CD8-positive, alpha-beta memory T cell (primary cell): Measurements from ENCODE around the gene REG1A. TPM values are rescaled to one million over a fixed set of nuclear protein-coding genes. Genes with fewer than 3 reads are reported as not detected.

Source experiments
- CTCF ChIA-PET: fragments of 350-600 bp; sonication (Branson Sonifier 250); formaldehyde crosslinking; loops from one replicate; lab custom pipeline; 2021; ENCODE audit warnings: antibody characterized with exemption; lab: Charles Lee
- POLR2A ChIA-PET: fragments of 350-600 bp; sonication (Branson Sonifier 250); formaldehyde crosslinking; loops from one replicate; lab custom pipeline; 2021; ENCODE audit warnings: antibody characterized with exemption; lab: Charles Lee
- DNase-seq, 5 donors: peaks; one replicate each; pipeline versions ENCODE4 v3.0.0 to v3.0.0-alpha.2; 2020 to 2022; ENCODE audit warnings: mixed read lengths in 1 of 5
- H3K27ac ChIP-seq: one replicate; pipeline ENCODE4 v1.7.0; 2013; ENCODE audit warnings: low read depth, mild to moderate bottlenecking, low read length, moderate library complexity
- H3K27me3 ChIP-seq: 2 replicates; pipeline ENCODE4 v1.7.0; 2013; ENCODE audit warnings: low read length, mild to moderate bottlenecking; ENCODE audit not compliant: insufficient read depth, poor library complexity, severe bottlenecking
- H3K36me3 ChIP-seq: 2 replicates; pipeline ENCODE4 v1.7.0; 2013; ENCODE audit warnings: mild to moderate bottlenecking, low read length, moderate library complexity; ENCODE audit not compliant: insufficient read depth
- H3K4me1 ChIP-seq: 2 replicates; pipeline ENCODE4 v1.7.0; 2013; ENCODE audit warnings: mild to moderate bottlenecking, low read length, moderate library complexity; ENCODE audit not compliant: insufficient read depth
- H3K4me3 ChIP-seq: 2 replicates; pipeline ENCODE4 v1.7.0; 2013; ENCODE audit warnings: mild to moderate bottlenecking, low read length
- H3K9me3 ChIP-seq: 2 replicates; pipeline ENCODE4 v1.7.0; 2013; ENCODE audit warnings: mild to moderate bottlenecking, low read length
- H3K27ac Mint-ChIP-seq, 8 donors: one replicate each; pipeline ENCODE4 v1.8.0; 2020 to 2021; ENCODE audit warnings: mixed read lengths in 8 of 8, mild to moderate bottlenecking in 6 of 8, inconsistent platforms in 3 of 8, moderate library complexity in 3 of 8
- H3K27me3 Mint-ChIP-seq, 2 donors: one replicate each; pipeline ENCODE4 v1.8.0; 2020 to 2021; ENCODE audit warnings: mixed read lengths in 2 of 2, mild to moderate bottlenecking in 1 of 2, moderate library complexity in 1 of 2
- H3K36me3 Mint-ChIP-seq, 3 donors: one replicate each; pipeline ENCODE4 v1.8.0; 2020 to 2021; ENCODE audit warnings: mixed read lengths in 3 of 3, inconsistent platforms in 1 of 3, mild to moderate bottlenecking in 1 of 3
- H3K4me1 Mint-ChIP-seq, 3 donors: one replicate each; pipeline ENCODE4 v1.8.0; 2020 to 2021; ENCODE audit warnings: mixed read lengths in 3 of 3, inconsistent platforms in 1 of 3, mild to moderate bottlenecking in 1 of 3
- H3K4me3 Mint-ChIP-seq, 7 donors: one replicate each; pipeline ENCODE4 v1.8.0; 2020 to 2021; ENCODE audit warnings: mixed read lengths in 7 of 7, mild to moderate bottlenecking in 6 of 7, moderate library complexity in 4 of 7, inconsistent platforms in 2 of 7
- H3K9me3 Mint-ChIP-seq, 5 donors: one replicate each; pipeline ENCODE4 v1.8.0; 2020 to 2022; ENCODE audit warnings: mixed read lengths in 5 of 5, mild to moderate bottlenecking in 3 of 5, moderate library complexity in 2 of 5, inconsistent platforms in 1 of 5
- polyA plus RNA-seq: library from polyadenylated mRNA; unstranded; fragments of 300-500 nt; fragmentation: Illumina TruSeq; gene quantifications from one replicate; pipeline ENCODE4 v1.2.3, GENCODE V29; 2021
- total RNA-seq, 2 experiments: library from RNA; stranded (reverse); gene quantifications; one replicate each; pipeline ENCODE4 v1.2.3, GENCODE V29; 2021

The REG1A gene
- total and polyA plus RNA-seq, 3 experiments from 2014 or later = not detected

GRCh38 chr2:79114797-79115494 is 5.3 kb upstream of the REG1A start:
- POLR2A ChIA-PET = no interaction called here
- Histone ChIP-seq H3K27me3 (no peaks in the 10 kb centered on the region), H3K4me3 (no peak overlapping the region), H3K27ac (no peak overlapping the region), H3K9me3 (no peaks in the 10 kb centered on the region), H3K4me1 (no peaks in the 10 kb centered on the region), H3K36me3 (no peaks in the 10 kb centered on the region)
- Mint-ChIP-seq H3K27ac (no peak overlapping the region), H3K4me1 (no peaks in the 10 kb centered on the region), H3K36me3 (no peaks in the 10 kb centered on the region), H3K27me3 (peaks cover 0 to 2% of the 10 kb centered on the region in 2 donors), H3K9me3 (peaks cover 4 to 23% (median 11%) of the 10 kb centered on the region in 5 donors), H3K4me3 (no peak overlapping the region)
- CTCF ChIA-PET = no interaction called here
- no peak for DNase-seq

- DNase-seq = no peak
- Histone ChIP-seq H3K9me3 (no peaks in the 10 kb centered on the region), H3K27ac (no peak overlapping the region), H3K36me3 (no peaks in the 10 kb centered on the region), H3K4me3 (no peak overlapping the region), H3K27me3 (no peaks in the 10 kb centered on the region), H3K4me1 (no peaks in the 10 kb centered on the region)
- CTCF ChIA-PET = no interaction called here
- Mint-ChIP-seq H3K9me3 (peaks cover 4 to 25% (median 12%) of the 10 kb centered on the region in 5 donors), H3K36me3 (no peaks in the 10 kb centered on the region), H3K27me3 (peaks cover 0 to 2% of the 10 kb centered on the region in 2 donors), H3K4me1 (no peaks in the 10 kb centered on the region), H3K27ac (no peak overlapping the region), H3K4me3 (no peak overlapping the region)
- POLR2A ChIA-PET = no interaction called here
Measured at GRCh38 chr2:79116997-79117928, 3.0 kb upstream of the REG1A start.

DNA sequence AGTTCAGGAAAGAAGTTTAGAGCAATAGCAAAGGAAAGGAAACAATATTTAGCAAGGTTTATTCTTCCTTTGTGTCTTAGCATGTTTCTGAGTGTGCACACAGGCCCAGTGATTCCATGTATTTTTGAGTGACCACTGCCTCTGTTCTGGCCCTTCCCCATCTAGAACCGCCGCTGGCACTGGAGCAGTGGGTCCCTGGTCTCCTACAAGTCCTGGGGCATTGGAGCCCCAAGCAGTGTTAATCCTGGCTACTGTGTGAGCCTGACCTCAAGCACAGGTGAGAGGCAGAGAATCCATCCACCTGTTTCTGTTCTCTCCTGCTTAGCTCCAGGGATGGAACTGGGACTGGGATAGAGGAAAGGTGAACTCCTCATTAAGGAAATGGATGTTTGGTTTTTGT is 2.4 kb downstream of the REG1A start:
- Histone ChIP-seq H3K4me3 (no peak overlapping the region), H3K36me3 (no peaks in the 10 kb centered on the region), H3K27me3 (no peaks in the 10 kb centered on the region), H3K27ac (no peak overlapping the region), H3K9me3 (no peaks in the 10 kb centered on the region), H3K4me1 (no peaks in the 10 kb centered on the region)
- H3K27ac Mint-ChIP-seq = no peak overlapping the region
- H3K4me3 Mint-ChIP-seq = no peak overlapping the region
- peaks cover 0 to 2% of the 10 kb centered on the region in 2 donors for H3K27me3 Mint-ChIP-seq
- no peaks in the 10 kb centered on the region for H3K36me3 Mint-ChIP-seq
- DNase-seq = no peak
- H3K4me1 Mint-ChIP-seq = no peaks in the 10 kb centered on the region
- POLR2A ChIA-PET = no interaction called here
- CTCF ChIA-PET = no interaction called here
- H3K9me3 Mint-ChIP-seq = peaks cover 2 to 11% (median 6%) of the 10 kb centered on the region in 5 donors

DNA sequence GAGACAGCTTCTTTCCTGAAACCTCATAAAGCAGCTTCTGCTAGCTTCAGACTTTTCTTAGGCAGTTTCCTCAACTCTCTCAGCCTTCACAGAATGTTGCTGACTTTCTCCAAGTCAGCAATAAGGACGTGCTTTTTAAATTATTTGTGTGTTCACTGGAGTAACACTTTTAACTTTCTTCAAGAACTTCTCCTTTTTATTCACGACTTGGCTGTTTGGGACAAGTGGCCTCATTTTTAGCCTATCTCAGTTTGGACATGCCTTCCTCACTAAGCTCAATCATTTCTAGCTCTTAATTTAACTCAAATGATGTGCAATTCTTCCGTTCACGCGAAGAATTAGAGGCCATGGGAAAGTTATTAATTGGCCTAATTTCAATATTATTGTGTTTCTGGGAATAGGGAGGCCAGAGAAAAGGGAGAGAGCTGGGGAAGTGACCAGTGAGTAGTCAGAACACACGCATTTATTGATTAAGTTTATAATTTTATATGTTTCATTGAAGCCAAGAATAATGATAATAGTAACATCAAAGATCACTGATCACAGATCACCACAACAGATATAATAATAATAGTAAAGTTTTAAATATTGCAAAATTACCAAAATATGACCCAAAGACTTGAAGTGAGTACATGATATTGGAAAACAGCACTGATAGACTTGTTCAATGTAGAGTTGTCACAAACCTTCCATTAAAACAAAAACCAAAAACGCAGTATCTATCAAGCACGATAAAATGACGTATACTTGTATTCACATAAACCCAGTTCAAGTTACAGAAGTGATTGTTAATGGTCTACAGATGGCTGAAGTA is 4.8 kb downstream of the REG1A start:
- Histone ChIP-seq H3K4me1 (no peaks in the 10 kb centered on the region), H3K4me3 (no peak overlapping the region), H3K27me3 (no peaks in the 10 kb centered on the region), H3K9me3 (no peaks in the 10 kb centered on the region), H3K27ac (no peak overlapping the region), H3K36me3 (no peaks in the 10 kb centered on the region)
- no peaks in the 10 kb centered on the region for H3K27me3 Mint-ChIP-seq
- H3K27ac Mint-ChIP-seq = no peak overlapping the region
- H3K9me3 Mint-ChIP-seq = peaks cover 5 to 9% (median 7%) of the 10 kb centered on the region in 5 donors
- H3K36me3 Mint-ChIP-seq = no peaks in the 10 kb centered on the region
- no peaks in the 10 kb centered on the region for H3K4me1 Mint-ChIP-seq
- no peak overlapping the region for H3K4me3 Mint-ChIP-seq
- ChIA-PET CTCF (no interaction called here), POLR2A (no interaction called here)
- no peak for DNase-seq

DNA sequence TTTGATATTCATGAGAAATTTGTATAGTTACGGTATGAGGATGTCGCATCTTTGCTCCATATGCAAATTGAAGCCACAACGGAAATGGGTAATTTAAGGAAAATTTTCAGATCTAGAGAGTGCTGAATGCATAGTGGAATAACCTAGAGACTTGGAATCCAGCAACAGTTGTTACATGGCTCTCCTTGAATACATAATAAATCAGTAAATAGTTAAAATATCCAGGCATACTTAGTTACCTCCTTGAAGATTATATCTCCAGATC is 5.4 kb downstream of the REG1A start:
- Mint-ChIP-seq H3K27ac (no peak overlapping the region), H3K36me3 (no peaks in the 10 kb centered on the region), H3K4me1 (no peaks in the 10 kb centered on the region), H3K27me3 (no peaks in the 10 kb centered on the region), H3K4me3 (no peak overlapping the region), H3K9me3 (peaks cover 5 to 9% (median 7%) of the 10 kb centered on the region in 5 donors)
- no peaks in the 10 kb centered on the region for H3K9me3 ChIP-seq
- POLR2A ChIA-PET = no interaction called here
- no peaks in the 10 kb centered on the region for H3K27me3 ChIP-seq
- H3K4me1 ChIP-seq = no peaks in the 10 kb centered on the region
- H3K36me3 ChIP-seq = no peaks in the 10 kb centered on the region
- H3K4me3 ChIP-seq = no peak overlapping the region
- CTCF ChIA-PET = no interaction called here
- H3K27ac ChIP-seq = no peak overlapping the region
- no peak for DNase-seq

- Mint-ChIP-seq H3K4me1 (no peaks in the 10 kb centered on the region), H3K9me3 (peaks cover 0 to 9% (median 5%) of the 10 kb centered on the region in 5 donors), H3K36me3 (no peaks in the 10 kb centered on the region), H3K4me3 (no peak overlapping the region), H3K27ac (no peak overlapping the region), H3K27me3 (no peaks in the 10 kb centered on the region)
- CTCF ChIA-PET = no interaction called here
- POLR2A ChIA-PET = no interaction called here
- Histone ChIP-seq H3K27me3 (no peaks in the 10 kb centered on the region), H3K9me3 (no peaks in the 10 kb centered on the region), H3K36me3 (no peaks in the 10 kb centered on the region), H3K4me1 (no peaks in the 10 kb centered on the region), H3K27ac (no peak overlapping the region), H3K4me3 (no peak overlapping the region)
- DNase-seq = no peak
Measured at GRCh38 chr2:79128406-79128805, 8.1 kb downstream of the REG1A start.

- H3K27me3 ChIP-seq = no peaks in the 10 kb centered on the region
- H3K36me3 Mint-ChIP-seq = no peaks in the 10 kb centered on the region
- DNase-seq = no peak
- no peaks in the 10 kb centered on the region for H3K27me3 Mint-ChIP-seq
- H3K9me3 ChIP-seq = no peaks in the 10 kb centered on the region
- POLR2A ChIA-PET = no interaction called here
- peak overlapping the region in 1 of 7 donors; percentile 36 for H3K4me3 Mint-ChIP-seq
- H3K27ac Mint-ChIP-seq = no peak overlapping the region
- no peak overlapping the region for H3K27ac ChIP-seq
- CTCF ChIA-PET = no interaction called here
- H3K4me1 ChIP-seq = no peaks in the 10 kb centered on the region
- H3K9me3 Mint-ChIP-seq = peaks cover 0 to 9% (median 7%) of the 10 kb centered on the region in 5 donors
- H3K36me3 ChIP-seq = no peaks in the 10 kb centered on the region
- H3K4me3 ChIP-seq = no peak overlapping the region
- no peaks in the 10 kb centered on the region for H3K4me1 Mint-ChIP-seq
Measured at GRCh38 chr2:79129260-79129659, 9.0 kb downstream of the REG1A start.

GRCh38 chr2:79129804-79130203 is 9.5 kb downstream of the REG1A start:
- no peak overlapping the region for H3K27ac ChIP-seq
- ChIA-PET CTCF (no interaction called here), POLR2A (no interaction called here)
- H3K4me1 ChIP-seq = no peaks in the 10 kb centered on the region
- H3K36me3 Mint-ChIP-seq = no peaks in the 10 kb centered on the region
- no peak for DNase-seq
- peaks cover 0 to 9% (median 7%) of the 10 kb centered on the region in 5 donors for H3K9me3 Mint-ChIP-seq
- no peaks in the 10 kb centered on the region for H3K27me3 ChIP-seq
- H3K9me3 ChIP-seq = no peaks in the 10 kb centered on the region
- H3K4me3 Mint-ChIP-seq = no peak overlapping the region
- H3K4me3 ChIP-seq = no peak overlapping the region
- no peaks in the 10 kb centered on the region for H3K36me3 ChIP-seq
- H3K27me3 Mint-ChIP-seq = no peaks in the 10 kb centered on the region
- H3K27ac Mint-ChIP-seq = no peak overlapping the region
- no peaks in the 10 kb centered on the region for H3K4me1 Mint-ChIP-seq
